ENCODE results near the gene TUBB6. TPM values are rescaled to one million over a fixed set of nuclear protein-coding genes. Genes with fewer than 3 reads are reported as not detected.
A peak's percentile ranks its signal among the peaks of the same experiment; 100 is the strongest.

TUBB6 gene
- total RNA-seq, 1 donor, result 312 TPM

DNA sequence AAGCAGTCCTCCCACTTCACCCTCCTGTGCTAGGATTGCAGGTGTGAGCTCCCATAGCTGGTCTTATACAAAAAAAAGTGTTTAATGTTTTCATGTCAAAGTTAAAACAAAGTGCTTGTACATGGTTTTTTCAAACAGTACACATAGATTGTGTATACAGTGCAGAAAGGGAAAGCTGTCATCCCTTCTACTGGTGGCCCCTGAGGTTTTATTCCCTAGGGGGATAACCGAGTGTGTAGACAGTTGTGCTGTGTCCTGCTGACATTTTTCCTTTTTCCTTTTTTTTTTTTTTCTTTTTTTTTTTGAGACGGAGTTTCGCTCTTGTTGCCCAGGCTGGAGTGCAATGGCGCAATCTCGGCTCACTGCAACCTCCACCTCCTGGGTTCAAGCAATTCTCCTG lies 10.8 kb downstream of the TUBB6 start:
- Histone ChIP-seq H3K27me3 (ENCODE audit: insufficient read depth, low read length) (no peaks in the 10 kb centered on the region), H3K4me3 (ENCODE audit: insufficient read depth, low read length) (no peak overlapping the region), H3K4me2 (ENCODE audit: insufficient read depth, low read length) (no peak overlapping the region), H3K27ac (ENCODE audit: low read depth, low read length) (peak overlapping the region; percentile 80), H3K9me3 (ENCODE audit: low read depth, low read length) (no peaks in the 10 kb centered on the region), H3K79me2 (ENCODE audit: insufficient read depth, low read length) (peaks cover 90% of the 10 kb centered on the region), H3K36me3 (ENCODE audit: insufficient read depth, low read length) (peaks cover 93% of the 10 kb centered on the region), H2AFZ (ENCODE audit: low read length) (no peak overlapping the region), H4K20me1 (ENCODE audit: insufficient read depth, low read length) (peaks cover 57% of the 10 kb centered on the region), H3K4me1 (ENCODE audit: insufficient read depth, low read length) (peaks cover 31% of the 10 kb centered on the region)
- DNase-seq (ENCODE audit: insufficient read length, low spot score, missing footprints), result no peak
- TF ChIP-seq, protein P1, sequence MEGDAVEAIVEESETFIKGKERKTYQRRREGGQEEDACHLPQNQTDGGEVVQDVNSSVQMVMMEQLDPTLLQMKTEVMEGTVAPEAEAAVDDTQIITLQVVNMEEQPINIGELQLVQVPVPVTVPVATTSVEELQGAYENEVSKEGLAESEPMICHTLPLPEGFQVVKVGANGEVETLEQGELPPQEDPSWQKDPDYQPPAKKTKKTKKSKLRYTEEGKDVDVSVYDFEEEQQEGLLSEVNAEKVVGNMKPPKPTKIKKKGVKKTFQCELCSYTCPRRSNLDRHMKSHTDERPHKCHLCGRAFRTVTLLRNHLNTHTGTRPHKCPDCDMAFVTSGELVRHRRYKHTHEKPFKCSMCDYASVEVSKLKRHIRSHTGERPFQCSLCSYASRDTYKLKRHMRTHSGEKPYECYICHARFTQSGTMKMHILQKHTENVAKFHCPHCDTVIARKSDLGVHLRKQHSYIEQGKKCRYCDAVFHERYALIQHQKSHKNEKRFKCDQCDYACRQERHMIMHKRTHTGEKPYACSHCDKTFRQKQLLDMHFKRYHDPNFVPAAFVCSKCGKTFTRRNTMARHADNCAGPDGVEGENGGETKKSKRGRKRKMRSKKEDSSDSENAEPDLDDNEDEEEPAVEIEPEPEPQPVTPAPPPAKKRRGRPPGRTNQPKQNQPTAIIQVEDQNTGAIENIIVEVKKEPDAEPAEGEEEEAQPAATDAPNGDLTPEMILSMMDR (IDR thresholded peaks at IDR 0.05; ENCODE audit: extremely low read depth, low read depth, low read length), result no peak

DNA sequence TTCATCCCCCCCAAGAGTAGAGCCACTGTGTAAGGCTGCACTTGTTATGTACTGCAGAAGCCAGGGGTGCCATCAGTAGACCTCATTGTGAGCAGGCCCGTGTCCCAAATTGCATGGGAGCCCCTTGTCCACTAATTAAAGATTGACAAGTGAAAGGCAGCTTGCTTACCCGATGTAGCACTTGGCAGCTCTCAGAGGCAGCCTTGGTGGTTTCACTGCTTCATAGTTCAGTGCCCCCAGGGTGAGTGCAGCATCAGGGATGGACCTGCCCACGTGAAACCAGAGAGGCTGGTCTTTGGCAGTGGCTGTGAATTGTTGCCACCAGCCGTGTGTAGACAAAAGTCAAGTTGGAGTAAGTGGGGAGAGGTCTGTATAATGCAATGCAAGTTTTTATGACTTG lies 13.3 kb downstream of the TUBB6 start:
- Histone ChIP-seq H3K4me3 (ENCODE audit: insufficient read depth, low read length) (no peak overlapping the region), H3K4me1 (ENCODE audit: insufficient read depth, low read length) (peaks cover 13% of the 10 kb centered on the region), H3K27ac (ENCODE audit: low read depth, low read length) (peak overlapping the region; percentile 30), H4K20me1 (ENCODE audit: insufficient read depth, low read length) (peaks cover 58% of the 10 kb centered on the region), H2AFZ (ENCODE audit: low read length) (no peak overlapping the region), H3K27me3 (ENCODE audit: insufficient read depth, low read length) (no peaks in the 10 kb centered on the region), H3K36me3 (ENCODE audit: insufficient read depth, low read length) (peaks cover 87% of the 10 kb centered on the region), H3K79me2 (ENCODE audit: insufficient read depth, low read length) (peaks cover 81% of the 10 kb centered on the region), H3K9me3 (ENCODE audit: low read depth, low read length) (no peaks in the 10 kb centered on the region), H3K4me2 (ENCODE audit: insufficient read depth, low read length) (no peak overlapping the region)
- no peak for DNase-seq (ENCODE audit: insufficient read length, low spot score, missing footprints)
- TF ChIP-seq, protein P1 (IDR thresholded peaks at IDR 0.05; ENCODE audit: extremely low read depth, low read depth, low read length), result no peak

DNA sequence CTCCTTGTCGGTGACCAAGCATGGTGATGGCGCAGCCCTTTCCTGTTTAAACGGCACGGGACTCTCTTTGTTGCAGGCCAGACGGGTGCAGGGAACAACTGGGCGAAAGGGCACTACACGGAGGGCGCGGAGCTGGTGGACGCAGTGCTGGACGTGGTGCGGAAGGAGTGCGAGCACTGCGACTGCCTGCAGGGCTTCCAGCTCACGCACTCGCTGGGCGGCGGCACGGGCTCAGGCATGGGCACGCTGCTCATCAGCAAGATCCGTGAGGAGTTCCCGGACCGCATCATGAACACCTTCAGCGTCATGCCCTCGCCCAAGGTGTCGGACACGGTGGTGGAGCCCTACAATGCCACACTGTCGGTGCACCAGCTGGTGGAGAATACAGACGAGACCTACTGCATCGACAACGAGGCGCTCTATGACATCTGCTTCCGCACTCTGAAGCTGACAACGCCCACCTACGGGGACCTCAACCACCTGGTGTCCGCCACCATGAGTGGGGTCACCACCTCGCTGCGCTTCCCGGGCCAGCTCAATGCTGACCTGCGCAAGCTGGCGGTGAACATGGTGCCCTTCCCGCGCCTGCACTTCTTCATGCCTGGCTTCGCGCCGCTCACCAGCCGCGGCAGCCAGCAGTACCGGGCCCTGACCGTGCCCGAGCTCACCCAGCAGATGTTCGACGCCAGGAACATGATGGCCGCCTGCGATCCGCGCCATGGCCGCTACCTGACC lies 17.1 kb downstream of the TUBB6 start:
- H3K9me3 ChIP-seq (ENCODE audit: low read depth, low read length), result no peaks in the 10 kb centered on the region
- H3K36me3 ChIP-seq (ENCODE audit: insufficient read depth, low read length), result peaks cover 87% of the 10 kb centered on the region
- peaks cover 63% of the 10 kb centered on the region for H4K20me1 ChIP-seq (ENCODE audit: insufficient read depth, low read length)
- H3K4me1 ChIP-seq (ENCODE audit: insufficient read depth, low read length), result peaks cover 6% of the 10 kb centered on the region
- no peak overlapping the region for H3K4me2 ChIP-seq (ENCODE audit: insufficient read depth, low read length)
- no peak overlapping the region for H2AFZ ChIP-seq (ENCODE audit: low read length)
- no peak overlapping the region for H3K4me3 ChIP-seq (ENCODE audit: insufficient read depth, low read length)
- TF ChIP-seq, protein P1 (IDR thresholded peaks at IDR 0.05; ENCODE audit: extremely low read depth, low read depth, low read length), result no peak
- H3K27ac ChIP-seq (ENCODE audit: low read depth, low read length), result no peak overlapping the region
- no peaks in the 10 kb centered on the region for H3K27me3 ChIP-seq (ENCODE audit: insufficient read depth, low read length)
- DNase-seq (ENCODE audit: insufficient read length, low spot score, missing footprints), result no peak
- peaks cover 55% of the 10 kb centered on the region for H3K79me2 ChIP-seq (ENCODE audit: insufficient read depth, low read length)

DNA sequence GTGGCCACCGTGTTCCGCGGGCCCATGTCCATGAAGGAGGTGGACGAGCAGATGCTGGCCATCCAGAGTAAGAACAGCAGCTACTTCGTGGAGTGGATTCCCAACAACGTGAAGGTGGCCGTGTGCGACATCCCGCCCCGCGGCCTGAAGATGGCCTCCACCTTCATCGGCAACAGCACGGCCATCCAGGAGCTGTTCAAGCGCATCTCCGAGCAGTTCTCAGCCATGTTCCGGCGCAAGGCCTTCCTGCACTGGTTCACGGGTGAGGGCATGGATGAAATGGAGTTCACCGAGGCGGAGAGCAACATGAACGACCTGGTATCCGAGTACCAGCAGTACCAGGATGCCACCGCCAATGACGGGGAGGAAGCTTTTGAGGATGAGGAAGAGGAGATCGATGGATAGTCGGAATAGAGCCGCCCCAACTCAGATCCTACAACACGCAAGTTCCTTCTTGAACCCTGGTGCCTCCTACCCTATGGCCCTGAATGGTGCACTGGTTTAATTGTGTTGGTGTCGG lies 17.7 kb downstream of the TUBB6 start:
- H4K20me1 ChIP-seq (ENCODE audit: insufficient read depth, low read length), result peaks cover 57% of the 10 kb centered on the region
- no peaks in the 10 kb centered on the region for H3K9me3 ChIP-seq (ENCODE audit: low read depth, low read length)
- no peak overlapping the region for H3K27ac ChIP-seq (ENCODE audit: low read depth, low read length)
- no peak overlapping the region for H3K4me3 ChIP-seq (ENCODE audit: insufficient read depth, low read length)
- no peak for DNase-seq (ENCODE audit: insufficient read length, low spot score, missing footprints)
- H3K79me2 ChIP-seq (ENCODE audit: insufficient read depth, low read length), result peaks cover 49% of the 10 kb centered on the region
- no peak overlapping the region for H3K4me2 ChIP-seq (ENCODE audit: insufficient read depth, low read length)
- peaks cover 6% of the 10 kb centered on the region for H3K4me1 ChIP-seq (ENCODE audit: insufficient read depth, low read length)
- H3K27me3 ChIP-seq (ENCODE audit: insufficient read depth, low read length), result no peaks in the 10 kb centered on the region
- H2AFZ ChIP-seq (ENCODE audit: low read length), result no peak overlapping the region
- peaks cover 84% of the 10 kb centered on the region for H3K36me3 ChIP-seq (ENCODE audit: insufficient read depth, low read length)
- TF ChIP-seq, protein P1 (IDR thresholded peaks at IDR 0.05; ENCODE audit: extremely low read depth, low read depth, low read length), result no peak

Measured in osteoblast (primary cell).